ENCODE data around the gene HAND2. TPM values are rescaled to one million over a fixed set of nuclear protein-coding genes. Genes with fewer than 3 reads are reported as not detected.

Gene HAND2
- polyA plus RNA-seq, 4 donors: 0.11 to 1.2 (median 0.64) TPM; not detected in 1

DNA sequence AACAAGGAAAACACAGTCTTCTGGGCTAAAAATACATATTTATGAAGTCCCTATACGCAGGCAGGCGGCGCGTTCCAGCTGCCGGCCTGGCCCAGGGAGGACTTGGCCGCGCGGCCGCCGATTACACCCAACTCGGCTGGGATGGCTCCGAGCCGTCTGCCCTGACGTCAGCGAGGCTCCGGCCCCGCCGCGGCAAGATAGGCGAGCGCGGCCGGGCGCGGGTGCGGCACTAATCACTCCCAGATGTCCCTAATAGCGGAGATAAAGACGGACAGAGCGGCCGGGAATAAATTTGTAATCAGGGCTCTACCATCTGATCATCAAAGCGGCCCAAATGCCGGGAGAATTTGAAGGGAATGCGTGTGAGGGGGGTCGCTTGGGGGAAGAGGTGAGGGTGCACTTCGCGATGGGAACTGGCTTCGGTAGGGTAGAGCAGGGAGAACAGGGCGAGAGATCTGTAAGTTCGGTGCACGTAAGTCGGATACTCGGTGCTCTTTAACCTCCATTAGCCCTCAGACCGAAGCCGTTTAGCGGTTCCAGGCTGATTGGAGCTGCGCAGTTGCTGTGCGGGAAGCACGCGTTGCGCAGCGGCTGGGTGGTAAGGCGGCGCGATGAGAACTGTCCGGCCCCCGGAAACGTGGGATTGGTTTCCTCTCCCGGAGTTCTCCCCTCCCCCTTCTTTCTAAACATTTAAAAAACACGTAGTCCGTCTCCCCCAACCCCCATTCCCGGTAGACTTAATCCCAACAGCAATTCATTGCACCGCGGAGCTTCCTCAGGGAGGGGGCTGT is 7.7 kb downstream of the HAND2 start:
- no peak for DNase-seq (ENCODE audit: low read depth in 4 of 4, low spot score in 3 of 4)

DNA sequence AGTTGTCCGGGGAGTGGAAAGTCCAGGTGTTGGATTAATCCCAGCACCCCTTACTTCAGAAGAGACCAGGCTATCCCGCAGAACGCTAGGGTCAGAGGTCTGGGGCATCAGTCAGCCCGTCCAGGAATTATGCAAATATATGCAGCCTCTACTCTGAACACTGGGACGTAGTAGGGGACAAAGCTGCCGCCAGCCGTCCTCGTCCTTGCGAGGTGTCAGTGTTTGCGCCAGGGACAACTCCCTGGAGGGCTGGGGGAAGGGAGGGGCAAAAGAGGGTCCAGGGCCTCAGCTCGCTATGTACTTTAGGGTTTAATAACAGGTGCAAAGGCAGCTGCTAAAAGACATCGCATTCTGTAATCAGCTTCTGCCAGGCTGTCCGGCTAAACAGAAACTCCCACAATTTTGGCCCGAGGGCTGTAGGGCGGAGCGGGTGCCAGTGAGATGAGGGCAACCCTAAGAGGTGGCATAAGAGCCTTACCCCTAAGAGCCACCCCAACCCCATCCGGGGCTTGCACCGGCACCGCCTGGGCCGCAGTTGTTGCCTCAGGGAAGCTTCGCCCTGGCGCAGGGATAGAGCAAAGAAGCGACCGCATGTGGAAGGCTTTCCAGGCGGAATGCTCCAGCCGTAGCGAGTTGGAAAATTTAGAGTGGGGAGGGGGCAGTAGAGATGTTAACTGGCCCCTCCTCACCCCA is 8.4 kb downstream of the HAND2 start:
- no peak for DNase-seq (ENCODE audit: low read depth in 4 of 4, low spot score in 3 of 4)

DNA sequence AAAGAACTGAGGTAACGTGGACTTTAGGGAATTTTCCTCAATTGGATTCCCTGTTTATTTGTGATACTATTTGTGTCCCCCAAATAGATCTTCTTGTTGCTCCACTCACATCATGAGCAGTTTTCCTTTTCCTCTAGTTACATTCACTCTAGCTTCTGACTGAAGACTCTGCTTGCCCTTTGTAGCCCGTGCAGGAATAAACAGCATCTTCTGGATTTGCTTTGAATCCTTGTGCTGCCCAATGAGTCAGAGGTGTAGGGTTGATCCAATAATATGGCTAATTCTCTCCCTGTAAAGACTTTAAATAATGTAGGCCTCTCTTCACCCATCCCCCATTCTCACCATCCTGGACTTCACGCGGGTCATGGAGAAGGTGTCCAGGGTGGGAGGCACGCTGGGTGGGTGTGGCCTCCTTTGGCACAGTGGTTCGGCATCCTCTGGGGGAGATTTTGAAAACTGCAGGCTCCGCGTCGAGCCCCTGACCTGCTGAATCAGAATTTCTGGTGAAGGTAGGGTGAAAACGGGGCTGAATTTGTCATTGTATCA is 9.0 kb downstream of the HAND2 start:
- no peak for DNase-seq (ENCODE audit: low read depth in 4 of 4, low spot score in 3 of 4)

DNA sequence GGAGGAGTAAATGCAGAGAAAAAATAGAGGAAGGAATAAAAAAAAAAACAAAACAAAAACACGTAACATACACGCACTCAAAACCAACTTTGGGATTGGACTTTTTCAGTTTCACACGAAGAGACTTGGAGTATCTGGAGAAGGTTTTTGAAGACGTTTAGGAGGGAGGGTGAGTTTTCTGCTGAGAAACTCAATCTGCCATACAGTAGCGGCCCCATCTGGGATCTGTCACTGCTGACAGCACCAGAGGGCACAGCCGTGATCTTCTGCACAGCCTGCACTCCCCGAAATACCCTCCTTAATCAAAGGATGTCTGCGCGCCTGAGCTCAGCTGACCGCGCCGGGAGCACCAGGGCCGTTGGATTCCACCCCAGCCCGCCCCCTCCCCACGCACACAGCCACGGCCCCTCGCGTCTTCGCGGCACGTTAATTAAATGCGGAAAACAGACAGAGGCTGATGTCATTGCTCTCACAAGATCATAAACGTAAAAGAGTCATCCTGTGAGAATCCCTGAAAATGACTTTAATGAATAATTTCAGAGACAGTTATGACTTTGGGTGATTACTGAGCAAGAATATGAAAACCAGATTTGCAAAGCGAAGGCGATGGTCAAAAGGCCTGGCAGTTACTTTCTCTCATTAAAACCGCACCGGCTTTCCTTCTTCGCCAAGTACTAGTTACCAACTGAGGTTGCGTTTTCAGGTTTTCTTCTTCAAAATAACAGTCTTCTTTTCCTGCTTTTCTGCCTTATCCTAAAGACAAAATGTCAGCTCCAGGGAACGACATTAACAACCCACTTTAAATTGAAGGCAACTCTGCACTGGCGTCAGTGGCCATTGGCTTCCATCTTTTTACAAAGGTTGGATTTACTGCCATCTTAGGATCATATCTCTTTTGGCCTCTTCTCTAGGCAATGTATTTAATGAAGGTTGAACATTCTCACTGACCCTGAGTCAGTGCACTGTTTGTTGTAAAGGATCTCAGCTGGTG is 10.6 kb downstream of the HAND2 start:
- DNase-seq (ENCODE audit: low read depth in 4 of 4, low spot score in 3 of 4): no peak

DNA sequence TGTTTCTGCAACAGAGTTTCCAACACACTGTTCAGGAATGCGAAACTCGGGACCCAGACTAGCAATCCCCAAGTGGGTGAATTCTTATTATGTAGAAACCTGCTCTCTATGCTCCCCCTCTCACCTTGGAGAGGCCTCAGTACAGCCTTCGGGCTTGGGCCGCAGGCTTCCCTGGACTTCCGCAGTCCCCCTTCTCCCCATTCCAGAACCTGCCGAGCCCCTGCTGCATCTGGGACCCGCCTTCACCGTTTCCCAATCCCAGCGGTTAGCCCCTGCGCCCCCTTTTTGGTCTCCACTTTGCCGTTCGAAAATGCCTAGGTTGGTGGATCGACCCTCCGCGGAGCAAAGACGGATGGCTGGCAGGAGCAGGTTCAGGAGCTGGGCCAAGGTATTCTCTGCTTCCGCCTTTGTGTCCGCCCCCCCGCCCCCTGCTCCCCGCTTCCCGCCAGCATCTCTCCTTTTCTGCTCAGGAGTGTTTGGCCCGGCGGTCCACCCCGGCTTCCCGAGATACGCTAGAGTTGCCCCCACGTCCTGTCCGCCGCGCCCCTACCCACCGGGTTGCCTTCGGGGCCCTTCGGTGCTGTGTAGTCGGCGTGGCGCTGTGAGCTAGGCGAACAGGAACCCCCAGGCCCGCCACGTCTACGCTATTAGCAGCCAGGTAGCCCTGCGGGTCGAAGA is 11.5 kb downstream of the HAND2 start:
- DNase-seq (ENCODE audit: low read depth in 4 of 4, low spot score in 3 of 4): no peak

DNA sequence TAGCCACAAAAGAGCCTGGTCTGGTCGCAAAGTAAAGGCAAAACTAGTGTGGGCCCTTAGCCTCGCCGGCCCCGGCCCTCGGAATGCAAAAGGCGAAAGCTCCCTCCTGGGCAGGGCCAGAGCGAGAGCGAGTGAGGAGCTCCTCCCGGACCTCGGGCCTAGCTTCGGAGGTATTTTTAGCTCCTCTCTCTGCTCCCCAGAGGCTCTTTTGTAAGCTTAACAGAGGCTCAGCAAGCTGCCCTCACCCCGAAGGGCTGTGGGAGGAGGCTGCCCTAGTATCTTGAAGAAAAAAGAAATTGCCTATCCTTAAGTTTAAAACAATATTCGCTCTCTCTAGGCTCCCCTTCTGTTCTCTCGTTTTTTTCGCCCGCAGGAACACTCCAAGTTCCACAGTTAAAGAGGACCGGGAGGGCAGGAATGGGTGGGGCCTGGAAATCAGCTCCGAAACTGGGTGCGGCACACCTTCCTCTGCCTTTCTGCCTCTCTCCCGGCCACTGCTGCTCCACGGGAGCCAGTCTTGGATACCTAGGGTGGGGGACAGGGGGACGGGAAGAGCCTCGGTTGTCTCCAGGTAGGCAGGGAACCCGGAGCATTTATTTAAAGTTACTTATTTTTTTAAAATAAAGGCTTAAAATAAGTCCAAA is 12.1 kb downstream of the HAND2 start:
- DNase-seq (ENCODE audit: low read depth in 4 of 4, low spot score in 3 of 4): no peak

DNA sequence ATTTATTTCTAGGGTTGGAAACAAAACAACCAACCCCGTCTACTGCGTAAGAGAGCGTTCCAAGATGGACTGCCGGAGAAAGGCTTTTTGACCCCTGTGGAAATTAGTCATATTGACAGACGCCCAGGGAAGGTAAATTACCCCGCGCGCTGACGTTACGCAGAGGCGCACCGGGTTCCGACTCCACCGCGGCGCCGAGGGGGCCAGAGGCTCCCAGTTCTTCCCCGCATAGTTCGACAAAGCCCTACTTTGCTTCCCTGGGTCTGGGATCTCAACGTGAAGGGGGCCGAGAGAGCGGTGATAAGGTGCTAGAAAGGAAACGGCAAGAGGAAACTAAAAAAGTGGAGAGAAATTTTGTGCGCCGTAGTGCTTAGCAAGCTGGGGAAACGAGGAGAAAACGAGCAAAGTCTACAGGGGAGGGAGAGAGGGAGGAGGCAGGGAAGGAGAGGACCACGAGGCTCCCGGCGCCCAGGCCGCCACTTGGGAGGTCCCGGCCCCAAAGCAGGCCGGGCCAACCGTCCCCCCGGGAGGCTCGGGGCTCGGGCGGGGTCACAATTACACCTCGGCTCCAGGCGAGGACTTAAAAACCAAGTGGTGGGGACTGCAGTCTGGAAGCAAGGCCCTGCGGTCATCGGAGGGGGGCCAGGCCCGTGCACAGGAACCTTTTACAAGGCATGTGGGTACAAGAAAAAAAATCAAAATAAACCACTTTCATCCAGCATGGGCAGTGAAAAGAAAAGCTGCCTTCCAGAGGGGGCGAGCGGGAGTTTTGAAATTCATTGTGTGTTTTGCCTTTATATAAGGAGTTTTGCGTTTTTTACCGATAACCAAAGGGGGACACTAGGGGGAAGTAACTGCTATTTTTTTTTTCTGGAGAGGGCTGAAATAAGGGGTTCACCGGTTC is 13.2 kb downstream of the HAND2 start:
- DNase-seq (ENCODE audit: low read depth in 4 of 4, low spot score in 3 of 4): no peak

DNA sequence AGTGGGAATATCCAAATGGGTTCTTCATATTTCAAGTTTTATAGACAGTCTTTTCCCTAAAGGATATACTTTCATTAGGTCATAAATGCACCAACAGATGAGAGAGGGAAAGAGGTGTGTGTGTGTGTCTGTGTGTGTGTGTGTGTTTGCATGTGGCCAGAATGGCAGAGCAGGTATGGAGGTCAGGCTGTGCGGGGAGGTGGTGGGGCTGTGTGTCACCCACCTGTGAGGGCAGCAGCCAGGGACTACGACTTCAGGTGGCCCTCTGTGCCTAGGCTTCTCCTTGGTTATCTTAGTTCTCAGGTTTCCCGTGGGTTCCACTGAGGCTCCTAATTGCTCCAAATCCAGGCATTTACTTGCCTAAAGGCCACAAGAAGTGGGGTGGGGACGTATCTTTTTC is 14.6 kb downstream of the HAND2 start:
- DNase-seq (ENCODE audit: low read depth in 4 of 4, low spot score in 3 of 4): no peak

DNA sequence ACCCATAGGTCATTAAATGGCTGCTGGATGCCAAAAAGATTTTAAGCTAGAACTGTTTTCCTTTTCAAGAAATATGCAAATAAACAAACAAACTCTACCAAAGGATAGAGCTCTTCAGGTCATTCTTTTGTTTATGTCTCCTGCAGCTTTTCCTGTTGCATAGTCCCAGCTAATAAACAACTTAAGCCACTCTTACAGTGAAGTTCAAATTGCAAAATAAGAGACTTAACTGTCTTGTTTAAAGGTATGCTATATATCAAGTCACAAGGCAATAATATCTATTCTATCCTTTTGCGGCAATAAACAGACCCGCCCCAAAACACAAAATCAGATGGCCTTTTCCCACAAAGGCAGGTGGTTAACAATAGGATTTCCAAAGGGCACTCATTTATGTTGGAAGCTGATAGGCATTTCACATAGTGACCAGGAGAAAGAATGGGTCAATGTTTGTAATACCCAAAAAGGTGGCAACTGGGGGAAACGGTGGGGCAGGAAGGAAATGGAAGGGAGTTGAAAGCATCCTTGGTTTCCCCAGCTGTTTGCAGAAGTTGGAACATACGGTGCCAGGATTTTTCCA is 15.3 kb downstream of the HAND2 start:
- DNase-seq (ENCODE audit: low read depth in 4 of 4, low spot score in 3 of 4): no peak

DNA sequence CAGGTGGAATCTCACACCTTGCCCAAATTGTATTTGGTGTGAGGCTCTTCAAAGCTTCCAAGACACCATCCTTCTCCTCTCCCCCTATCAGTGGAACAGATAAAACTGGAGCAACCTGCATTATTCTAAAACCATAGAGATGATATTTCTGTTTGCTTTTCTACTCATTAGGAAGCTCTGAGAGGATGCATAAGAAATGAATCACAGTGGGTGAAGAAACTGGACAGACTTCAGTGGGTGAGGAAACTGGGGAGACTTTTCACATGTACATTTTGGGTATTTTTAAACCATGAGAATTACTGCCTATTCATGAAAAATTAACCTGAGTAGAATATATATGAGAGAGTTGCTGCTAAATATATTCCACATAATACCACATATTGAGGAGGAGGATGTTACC is 16.4 kb downstream of the HAND2 start:
- no peak for DNase-seq (ENCODE audit: low read depth in 4 of 4, low spot score in 3 of 4)

DNA sequence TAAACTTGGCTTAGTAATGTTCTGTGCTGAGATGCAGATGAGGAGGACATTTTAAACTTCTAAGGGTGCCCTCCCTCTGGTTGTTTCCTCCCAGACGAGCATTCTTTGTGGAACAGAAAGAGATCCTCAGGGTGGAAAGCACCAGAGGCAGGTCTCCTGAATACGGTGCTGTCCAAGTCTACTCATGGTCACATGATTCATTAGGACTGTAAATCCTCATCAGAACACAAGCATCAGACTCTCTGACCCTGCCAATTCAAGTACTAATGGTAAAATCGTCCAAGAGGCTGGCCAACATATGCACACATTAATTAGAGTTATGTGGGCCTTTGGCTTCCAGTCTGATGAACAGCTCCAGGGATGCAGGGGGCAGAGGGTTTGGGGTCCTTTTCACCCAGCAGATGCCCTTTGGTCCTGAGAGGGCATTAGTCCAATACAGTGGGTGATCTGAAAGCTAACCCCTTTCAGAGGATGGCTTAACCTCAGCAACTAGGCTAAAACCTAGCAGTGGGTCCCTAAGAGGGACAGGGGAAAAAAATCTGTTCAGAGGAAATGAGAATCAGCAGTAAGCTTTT is 18.2 kb downstream of the HAND2 start:
- no peak for DNase-seq (ENCODE audit: low read depth in 4 of 4, low spot score in 3 of 4)

DNA sequence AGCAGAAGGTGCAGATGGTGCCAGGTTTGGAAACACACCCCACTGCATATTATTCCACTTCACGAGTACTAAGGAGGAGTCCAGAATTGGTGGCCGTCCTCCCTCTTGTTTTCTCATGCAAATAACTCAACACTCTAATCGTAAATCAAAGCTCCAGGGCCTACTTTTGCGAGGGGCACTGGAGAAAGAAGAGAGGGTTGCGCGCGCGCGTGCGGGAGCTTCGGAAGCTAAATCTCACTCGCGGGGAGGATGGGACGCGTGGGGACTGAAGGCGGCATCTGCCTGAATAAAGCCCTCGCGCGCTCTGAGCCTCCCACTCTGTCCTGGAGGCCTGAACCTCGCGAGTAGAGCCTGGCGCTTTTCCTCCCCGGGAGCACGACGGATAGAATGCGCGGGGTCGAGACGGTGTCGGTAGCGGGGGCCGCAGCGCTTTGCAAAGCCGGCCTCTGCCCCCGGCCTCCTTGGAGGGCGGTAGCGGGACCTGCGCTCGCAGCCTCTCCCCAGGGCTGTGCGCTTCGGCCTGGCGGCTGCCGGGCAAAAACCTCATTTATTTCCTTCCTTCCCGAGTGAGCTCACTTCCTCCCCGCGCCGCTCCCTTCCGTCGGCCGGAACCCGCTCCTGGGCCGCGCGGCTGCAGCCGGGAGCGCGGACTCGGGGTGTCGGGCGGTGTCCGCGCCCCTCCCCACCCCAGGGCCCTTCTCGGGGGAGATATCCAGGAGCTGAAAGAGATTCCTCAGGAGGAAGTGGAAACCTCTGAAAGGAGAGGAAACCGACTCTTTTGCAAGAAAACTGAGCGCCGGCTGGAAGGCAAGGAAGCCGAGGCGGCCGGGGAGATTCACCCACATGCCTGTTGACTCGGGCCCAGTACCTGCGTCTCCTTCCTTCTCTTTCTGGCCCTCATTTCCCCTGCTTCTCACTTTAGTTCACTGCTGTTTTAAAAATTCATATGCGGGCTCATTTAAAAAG is 20.7 kb downstream of the HAND2 start:
- DNase-seq (ENCODE audit: low read depth in 4 of 4, low spot score in 3 of 4): no peak

DNA sequence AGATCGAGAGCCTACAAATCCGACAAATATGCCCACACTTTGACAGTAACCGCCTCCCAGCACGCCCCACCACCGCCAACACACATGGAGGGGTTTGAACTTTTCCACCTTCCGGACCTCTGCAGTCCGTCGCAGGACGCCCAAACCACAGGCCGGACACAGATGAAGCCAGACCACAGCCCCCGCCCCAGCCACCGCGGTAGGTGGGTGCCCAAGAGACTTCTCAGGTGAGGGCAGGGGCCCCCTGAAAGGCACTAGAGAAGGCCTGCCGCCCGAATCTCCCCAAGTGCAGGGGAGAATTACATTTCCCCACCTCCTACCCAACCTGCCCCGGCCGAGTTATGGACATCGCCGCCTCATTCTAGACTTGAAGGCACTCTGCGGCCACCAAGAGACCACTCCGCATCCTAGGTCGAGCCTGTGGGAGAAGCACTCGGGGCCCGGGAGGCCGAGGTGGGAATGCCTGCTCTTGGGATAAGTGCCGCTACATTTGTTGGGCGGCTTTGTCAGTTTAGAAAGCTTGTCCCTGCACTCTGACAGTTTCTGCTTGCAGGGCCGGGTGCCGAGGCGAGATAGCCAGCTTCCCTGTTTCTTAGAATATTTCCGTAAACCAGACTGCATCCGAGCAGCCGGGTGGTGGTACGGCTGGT is 21.5 kb downstream of the HAND2 start:
- DNase-seq (ENCODE audit: low read depth in 4 of 4, low spot score in 3 of 4): no peak

DNA sequence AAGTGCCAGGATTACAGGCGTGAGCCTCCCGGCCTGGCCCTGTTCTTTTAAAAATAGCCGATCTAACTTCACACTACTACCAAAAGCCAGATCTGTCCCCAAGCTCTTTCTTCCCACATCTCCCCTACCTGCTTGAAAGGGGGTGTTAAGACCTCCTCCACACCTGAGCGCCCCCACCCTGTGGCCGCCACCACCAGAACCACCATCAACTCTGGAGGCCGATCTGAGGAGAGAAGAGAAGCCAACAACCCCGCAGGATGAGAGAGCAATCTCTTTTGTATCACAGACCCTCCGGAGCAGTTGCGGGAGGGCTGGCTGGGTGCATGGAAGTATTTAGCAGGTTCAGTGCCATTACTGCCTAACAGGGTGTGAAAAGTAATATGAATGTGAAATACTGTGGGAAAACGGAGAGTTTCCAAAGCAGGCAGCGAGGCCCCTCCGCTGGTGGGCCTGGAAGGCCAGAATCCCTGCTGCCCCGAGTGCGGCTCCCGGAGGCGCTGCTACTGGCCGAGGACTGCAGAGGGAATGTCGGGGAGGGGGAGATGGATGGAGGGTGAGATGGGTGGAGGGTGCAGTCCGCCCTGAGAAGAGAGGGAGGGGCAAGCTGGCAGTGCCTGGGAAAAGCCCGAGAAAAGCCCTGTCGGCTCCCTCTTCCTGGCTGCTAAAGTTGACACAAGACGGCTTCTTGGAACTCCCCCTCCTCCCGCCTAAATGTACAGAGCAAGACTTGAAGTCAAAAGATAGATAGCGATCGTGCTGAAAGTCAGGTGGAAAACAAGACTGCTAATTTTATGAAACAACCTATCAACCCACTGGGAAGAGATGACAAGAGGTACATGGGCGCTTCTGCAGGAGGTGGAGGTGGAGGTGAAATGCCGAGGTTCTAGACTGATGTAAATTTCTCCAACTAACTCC is 22.3 kb downstream of the HAND2 start:
- no peak for DNase-seq (ENCODE audit: low read depth in 4 of 4, low spot score in 3 of 4)

DNA sequence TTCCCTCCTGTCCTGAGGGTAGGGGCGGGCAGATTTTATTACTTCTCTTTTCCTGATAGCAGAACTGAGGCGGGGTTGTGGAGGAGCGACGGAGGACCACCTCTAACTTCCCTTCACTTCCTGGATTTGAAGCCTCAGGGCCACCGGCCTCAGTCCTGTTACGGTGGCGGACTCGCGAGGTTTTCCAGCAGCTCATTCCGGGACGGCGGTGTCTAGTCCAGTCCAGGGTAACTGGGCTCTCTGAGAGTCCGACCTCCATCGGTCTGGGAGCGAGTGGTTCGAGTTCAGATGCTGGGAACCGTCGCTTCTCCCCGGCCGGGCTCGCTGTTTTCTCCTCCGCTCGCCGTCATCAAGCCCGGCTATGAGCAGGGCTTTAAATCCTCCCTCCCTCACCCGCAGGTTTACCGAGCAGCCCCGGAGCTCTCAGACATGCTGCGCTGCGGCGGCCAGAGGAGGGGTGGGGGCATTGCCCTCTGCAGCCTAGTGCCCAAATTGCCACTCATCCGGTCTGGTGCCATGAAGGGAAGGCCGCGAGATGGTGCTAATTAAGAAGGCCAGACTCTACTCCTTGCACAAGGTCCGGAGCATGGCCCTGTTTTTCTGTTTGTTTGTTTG is 23.3 kb downstream of the HAND2 start:
- no peak for DNase-seq (ENCODE audit: low read depth in 4 of 4, low spot score in 3 of 4)

Data from left renal pelvis (tissue), 4 donors.